Measurements from ENCODE around the gene OAT.

The OAT gene

GRCh38 chr10:124418726-124419501 is at the start of gene OAT:
TSS of gene OAT (minus strand) at chr10:124418923. CDS start at chr10:124412171, 6,752 bp downstream.
- DNase-seq (ENCODE audit: low spot score), result peak; percentile 99

- DNase-seq (ENCODE audit: low spot score), result no peak
Measured at GRCh38 chr10:124467165-124467564, 48.4 kb upstream of the OAT start.

- DNase-seq (ENCODE audit: low spot score), result no peak
Measured at GRCh38 chr10:124465777-124466488, 47.2 kb upstream of the OAT start.

- DNase-seq (ENCODE audit: low spot score), result no peak
Measured at GRCh38 chr10:124465003-124465776, 46.5 kb upstream of the OAT start.

- no peak for DNase-seq (ENCODE audit: low spot score)
Measured at GRCh38 chr10:124464028-124464965, 45.6 kb upstream of the OAT start.

- DNase-seq (ENCODE audit: low spot score), result no peak
Measured at GRCh38 chr10:124462348-124462695, 43.6 kb upstream of the OAT start.

GRCh38 chr10:124461642-124462347 is 43.1 kb upstream of the OAT start, which contains the start of gene LHPP:
TSS of gene LHPP (plus strand) at chr10:124461823. CDS start at chr10:124461863, 40 bp downstream.
- peak; percentile 95 for DNase-seq (ENCODE audit: low spot score)

- DNase-seq (ENCODE audit: low spot score), result no peak
Measured at GRCh38 chr10:124460144-124460543, 41.4 kb upstream of the OAT start.

- no peak for DNase-seq (ENCODE audit: low spot score)
Measured at GRCh38 chr10:124459395-124459794, 40.7 kb upstream of the OAT start.

GRCh38 chr10:124458889-124459288 is 40.2 kb upstream of the OAT start:
- DNase-seq (ENCODE audit: low spot score), result no peak

GRCh38 chr10:124458473-124458872 is 39.8 kb upstream of the OAT start:
- no peak for DNase-seq (ENCODE audit: low spot score)

- DNase-seq (ENCODE audit: low spot score), result no peak
Measured at GRCh38 chr10:124455441-124455840, 36.7 kb upstream of the OAT start.

- no peak for DNase-seq (ENCODE audit: low spot score)
Measured at GRCh38 chr10:124453960-124454610, 35.4 kb upstream of the OAT start.

GRCh38 chr10:124451276-124451675 is 32.6 kb upstream of the OAT start:
- DNase-seq (ENCODE audit: low spot score), result no peak

- no peak for DNase-seq (ENCODE audit: low spot score)
Measured at GRCh38 chr10:124450783-124451057, 32.0 kb upstream of the OAT start.

GRCh38 chr10:124450012-124450782 is 31.5 kb upstream of the OAT start, which contains the start of gene NKX1-2:
TSS of gene NKX1-2 (minus strand) at chr10:124450035. CDS start at chr10:124449943, 92 bp downstream.
- no peak for DNase-seq (ENCODE audit: low spot score)

GRCh38 chr10:124449170-124450011 is 30.7 kb upstream of the OAT start:
- no peak for DNase-seq (ENCODE audit: low spot score)

GRCh38 chr10:124448696-124449169 is 30.0 kb upstream of the OAT start:
- no peak for DNase-seq (ENCODE audit: low spot score)
